ENCODE measurements around the gene CCL26. TPM values are rescaled to one million over a fixed set of nuclear protein-coding genes. Genes with fewer than 3 reads are reported as not detected.

CCL26 gene
- polyA plus RNA-seq, 1 experiment = 0.26 TPM

GRCh38 chr7:75815418-75816064, 43.5 kb upstream of the CCL26 start:
- DNase-seq (ENCODE audit: low read depth) = no peak
- ChIA-PET POLR2A (no interaction called here), CTCF (no interaction called here)
- Histone ChIP-seq H3K36me3 (ENCODE audit: control insufficient read depth, insufficient read depth, low read length) (no peaks in the 10 kb centered on the region), H3K4me3 (ENCODE audit: low read depth, low read length) (no peak overlapping the region), H3K27me3 (ENCODE audit: control insufficient read depth, insufficient read depth, low read length) (peaks cover 6% of the 10 kb centered on the region; the same call in 1 of the 2 replicates)
- TF ChIP-seq CTCF (IDR thresholded peaks at IDR 0.05; ENCODE audit: insufficient read depth, low read depth, low read length) = no peak

GRCh38 chr7:75814407-75814947, 42.5 kb upstream of the CCL26 start:
- DNase-seq (ENCODE audit: low read depth) = no peak
- H3K36me3 ChIP-seq (ENCODE audit: control insufficient read depth, insufficient read depth, low read length) = no peaks in the 10 kb centered on the region
- TF ChIP-seq CTCF (IDR thresholded peaks at IDR 0.05; ENCODE audit: insufficient read depth, low read depth, low read length) = no peak
- no peak overlapping the region for H3K4me3 ChIP-seq (ENCODE audit: low read depth, low read length)
- POLR2A ChIA-PET = no interaction called here
- CTCF ChIA-PET = no interaction called here
- peaks cover 4% of the 10 kb centered on the region; the same call in 1 of the 2 replicates for H3K27me3 ChIP-seq (ENCODE audit: control insufficient read depth, insufficient read depth, low read length)

GRCh38 chr7:75813781-75814236, 41.8 kb upstream of the CCL26 start, which contains the start of gene CCL24:
Gene CCL24, minus strand, starts transcription at chr7:75813806. Its CDS starts 91 bp downstream, at chr7:75813715.
- H3K27me3 ChIP-seq (ENCODE audit: control insufficient read depth, insufficient read depth, low read length) = peaks cover 4% of the 10 kb centered on the region; the same call in 1 of the 2 replicates
- H3K36me3 ChIP-seq (ENCODE audit: control insufficient read depth, insufficient read depth, low read length) = no peaks in the 10 kb centered on the region
- DNase-seq (ENCODE audit: low read depth) = no peak
- no peak within 1 kb of the TSS for H3K4me3 ChIP-seq (ENCODE audit: low read depth, low read length)
- ChIA-PET POLR2A (no interaction called here), CTCF (no interaction called here)
- no peak for TF ChIP-seq CTCF (IDR thresholded peaks at IDR 0.05; ENCODE audit: insufficient read depth, low read depth, low read length)

- Histone ChIP-seq H3K4me3 (ENCODE audit: low read depth, low read length) (no peak overlapping the region), H3K36me3 (ENCODE audit: control insufficient read depth, insufficient read depth, low read length) (no peaks in the 10 kb centered on the region), H3K27me3 (ENCODE audit: control insufficient read depth, insufficient read depth, low read length) (peaks cover 4% of the 10 kb centered on the region; the same call in 1 of the 2 replicates)
- ChIA-PET POLR2A (no interaction called here), CTCF (no interaction called here)
- no peak for DNase-seq (ENCODE audit: low read depth)
- no peak for TF ChIP-seq CTCF (IDR thresholded peaks at IDR 0.05; ENCODE audit: insufficient read depth, low read depth, low read length)
Measured at GRCh38 chr7:75813084-75813483, 41.1 kb upstream of the CCL26 start.

- H3K36me3 ChIP-seq (ENCODE audit: control insufficient read depth, insufficient read depth, low read length) = no peaks in the 10 kb centered on the region
- no peak for TF ChIP-seq CTCF (IDR thresholded peaks at IDR 0.05; ENCODE audit: insufficient read depth, low read depth, low read length)
- DNase-seq (ENCODE audit: low read depth) = no peak
- peaks cover 4% of the 10 kb centered on the region; the same call in 1 of the 2 replicates for H3K27me3 ChIP-seq (ENCODE audit: control insufficient read depth, insufficient read depth, low read length)
- ChIA-PET POLR2A (no interaction called here), CTCF (no interaction called here)
- no peak overlapping the region for H3K4me3 ChIP-seq (ENCODE audit: low read depth, low read length)
Measured at GRCh38 chr7:75811894-75812678, 40.1 kb upstream of the CCL26 start.
